Erythroblast (primary cell): Measurements from ENCODE around the gene TGFBI.

Source experiments
- GATA1 ChIP-seq: IDR thresholded peaks from 2 replicates; pipeline ENCODE4 v1.6.1; 2011; ENCODE audit warnings: low read depth, mild to moderate bottlenecking, control low read depth, low read length, moderate library complexity
- POLR2A ChIP-seq: IDR thresholded peaks from 2 replicates; pipeline ENCODE4 v1.6.1; 2011; ENCODE audit warnings: mild to moderate bottlenecking, low read length

GRCh38 chr5:135989686-135990085 lies 39.1 kb upstream of the TGFBI start:
- TF ChIP-seq POLR2A = no peak
- TF ChIP-seq GATA1 = no peak
